ENCODE results near the gene PATE4.

GRCh38 chr11:125883375-125883774, 50.3 kb downstream of the PATE4 start:
- TF ChIP-seq CTCF (conservative IDR thresholded peaks at IDR 0.05 in 1 of 2, IDR thresholded peaks at IDR 0.05 in 1 of 2; ENCODE audit: low read depth in 1 of 2, low read length in 2 of 2), result no peak
- no peak for TF ChIP-seq EZH2 (IDR thresholded peaks at IDR 0.05; ENCODE audit: low read length, missing control alignments)
